ENCODE measurements around the gene ITGA8. TPM values are rescaled to one million over a fixed set of nuclear protein-coding genes. Genes with fewer than 3 reads are reported as not detected.
"Not testable (repeated sequence)": the region's sequence is repeated elsewhere in the genome, so short reads cannot be mapped to it uniquely, and the experiment has no call there.

The ITGA8 gene
- polyA plus RNA-seq, 1 experiment = 0.25 TPM

GRCh38 chr10:15588635-15589508 lies 130.8 kb downstream of the ITGA8 start:
- ChIA-PET CTCF (no interaction called here), POLR2A (no interaction called here)
- H3K9me3 ChIP-seq (ENCODE audit: control insufficient read depth, insufficient read depth, low read length) = no peaks in the 10 kb centered on the region
- H3K4me3 ChIP-seq (ENCODE audit: low read depth, low read length) = no peak overlapping the region
- TF ChIP-seq CTCF (IDR thresholded peaks at IDR 0.05; ENCODE audit: low read depth, low read length) = no peak
- H3K27me3 ChIP-seq (ENCODE audit: control insufficient read depth, insufficient read depth, low read length) = no peaks in the 10 kb centered on the region
- DNase-seq (ENCODE audit: low read depth, low spot score) = no peak
- no peak overlapping the region for H3K27ac ChIP-seq (ENCODE audit: low read depth, low read length)

- TF ChIP-seq CTCF (IDR thresholded peaks at IDR 0.05; ENCODE audit: low read depth, low read length) = no peak
- DNase-seq (ENCODE audit: low read depth, low spot score) = no peak
Measured at GRCh38 chr10:15588151-15588550, 131.6 kb downstream of the ITGA8 start.

GRCh38 chr10:15587271-15587670 lies 132.5 kb downstream of the ITGA8 start:
- H3K27me3 ChIP-seq (ENCODE audit: control insufficient read depth, insufficient read depth, low read length) = no peaks in the 10 kb centered on the region
- no peak overlapping the region for H3K4me3 ChIP-seq (ENCODE audit: low read depth, low read length)
- H3K9me3 ChIP-seq (ENCODE audit: control insufficient read depth, insufficient read depth, low read length) = no peaks in the 10 kb centered on the region
- TF ChIP-seq CTCF (IDR thresholded peaks at IDR 0.05; ENCODE audit: low read depth, low read length) = no peak
- ChIA-PET CTCF (no interaction called here), POLR2A (no interaction called here)
- DNase-seq (ENCODE audit: low read depth, low spot score) = no peak
- H3K27ac ChIP-seq (ENCODE audit: low read depth, low read length) = no peak overlapping the region

More at GRCh38 chr10:15588151-15588550, 131.6 kb downstream of the ITGA8 start:
- no peak overlapping the region for H3K4me3 ChIP-seq (ENCODE audit: low read depth, low read length)
- CTCF ChIA-PET = no interaction called here
- no peaks in the 10 kb centered on the region for H3K9me3 ChIP-seq (ENCODE audit: control insufficient read depth, insufficient read depth, low read length)
- POLR2A ChIA-PET = no interaction called here
- no peaks in the 10 kb centered on the region for H3K27me3 ChIP-seq (ENCODE audit: control insufficient read depth, insufficient read depth, low read length)
- no peak overlapping the region for H3K27ac ChIP-seq (ENCODE audit: low read depth, low read length)

- no peak for DNase-seq (ENCODE audit: low read depth, low spot score)
- TF ChIP-seq CTCF (IDR thresholded peaks at IDR 0.05; ENCODE audit: low read depth, low read length) = peak; percentile 69
- H3K27me3 ChIP-seq (ENCODE audit: control insufficient read depth, insufficient read depth, low read length) = no peaks in the 10 kb centered on the region
- H3K4me3 ChIP-seq (ENCODE audit: low read depth, low read length) = no peak overlapping the region
- no peaks in the 10 kb centered on the region for H3K9me3 ChIP-seq (ENCODE audit: control insufficient read depth, insufficient read depth, low read length)
- POLR2A ChIA-PET = no interaction called here
- CTCF ChIA-PET = interaction anchor here (0.6 to 2.2 kb wide), 9 partner anchors 8 to 218 kb away, joined by 3 to 18 read pairs (median 3); partner anchors contain the start of gene ITGA8
- H3K27ac ChIP-seq (ENCODE audit: low read depth, low read length) = no peak overlapping the region
Measured at GRCh38 chr10:15585303-15585715, 134.4 kb downstream of the ITGA8 start.

GRCh38 chr10:15582972-15583371 lies 136.8 kb downstream of the ITGA8 start:
- H3K9me3 ChIP-seq (ENCODE audit: control insufficient read depth, insufficient read depth, low read length); DNase-seq (ENCODE audit: low read depth, low spot score); H3K27ac ChIP-seq (ENCODE audit: low read depth, low read length); CTCF ChIA-PET; POLR2A ChIA-PET; H3K27me3 ChIP-seq (ENCODE audit: control insufficient read depth, insufficient read depth, low read length); H3K4me3 ChIP-seq (ENCODE audit: low read depth, low read length): not testable (repeated sequence)

Measured in AG04450 (cell line).